GM20431 (cell line): ENCODE data around the gene C11orf68.

Source experiments
- in situ Hi-C: fragments of 300-500 bp; cut with MseI, MboI; formaldehyde crosslinking; loops from one replicate; pipeline ENCODE4 v1.15.0; 2020; ENCODE audit warnings: low sequenced_read_pairs; ENCODE audit not compliant: unreplicated experiment

C11orf68 gene

GRCh38 chr11:65916391-65916790 is 2.5 kb downstream of the C11orf68 start:
- in situ Hi-C loops = no loop called here

GRCh38 chr11:65915821-65916251 is 3.0 kb downstream of the C11orf68 start:
- in situ Hi-C loops = no loop called here

GRCh38 chr11:65915101-65915820 is 3.6 kb downstream of the C11orf68 start:
- in situ Hi-C loops = no loop called here

GRCh38 chr11:65912845-65913244 is 6.0 kb downstream of the C11orf68 start:
- in situ Hi-C loops = no loop called here

GRCh38 chr11:65911682-65912568 is 6.9 kb downstream of the C11orf68 start:
- in situ Hi-C loops = no loop called here

- in situ Hi-C loops = no loop called here
Measured at GRCh38 chr11:65907878-65908277, 11.0 kb downstream of the C11orf68 start.

GRCh38 chr11:65906602-65907001 is 12.3 kb downstream of the C11orf68 start:
- in situ Hi-C loops = no loop called here

GRCh38 chr11:65903715-65904114 is 15.1 kb downstream of the C11orf68 start:
- in situ Hi-C loops = no loop called here

- in situ Hi-C loops = no loop called here
Measured at GRCh38 chr11:65903068-65903481, 15.8 kb downstream of the C11orf68 start.

GRCh38 chr11:65900899-65901180 is 18.0 kb downstream of the C11orf68 start:
- in situ Hi-C loops = no loop called here

- in situ Hi-C loops = no loop called here
Measured at GRCh38 chr11:65900125-65900898, 18.6 kb downstream of the C11orf68 start, which contains the start of gene FOSL1. Gene FOSL1, minus strand, starts transcription at chr11:65900388. Its CDS starts 49 bp downstream, at chr11:65900339.

GRCh38 chr11:65899356-65900124 is 19.3 kb downstream of the C11orf68 start:
- in situ Hi-C loops = no loop called here

- in situ Hi-C loops = no loop called here
Measured at GRCh38 chr11:65898656-65899355, 20.1 kb downstream of the C11orf68 start.

- in situ Hi-C loops = no loop called here
Measured at GRCh38 chr11:65897020-65897471, 21.8 kb downstream of the C11orf68 start.

GRCh38 chr11:65896034-65896999 is 22.5 kb downstream of the C11orf68 start:
- in situ Hi-C loops = no loop called here

GRCh38 chr11:65895482-65895981 is 23.3 kb downstream of the C11orf68 start:
- in situ Hi-C loops = no loop called here

GRCh38 chr11:65894034-65894591 is 24.7 kb downstream of the C11orf68 start:
- in situ Hi-C loops = no loop called here
